ENCODE data around the gene CHST8.

The CHST8 gene

GRCh38 chr19:33618884-33619283, 2.9 kb upstream of the CHST8 start:
- no peak for DNase-seq (ENCODE audit: low spot score)

- DNase-seq (ENCODE audit: low spot score): no peak
Observed at GRCh38 chr19:33620611-33621010, 1.1 kb upstream of the CHST8 start.

GRCh38 chr19:33621065-33621785, 528 bp upstream of the CHST8 start:
- no peak for DNase-seq (ENCODE audit: low spot score)

GRCh38 chr19:33622505-33622808, 704 bp downstream of the CHST8 start:
- no peak for DNase-seq (ENCODE audit: low spot score)

- no peak for DNase-seq (ENCODE audit: low spot score)
Observed at GRCh38 chr19:33622809-33623511, 1.2 kb downstream of the CHST8 start.

GRCh38 chr19:33624586-33624985, 2.8 kb downstream of the CHST8 start:
- no peak for DNase-seq (ENCODE audit: low spot score)

GRCh38 chr19:33627526-33627925, 5.8 kb downstream of the CHST8 start:
- DNase-seq (ENCODE audit: low spot score): no peak

GRCh38 chr19:33627962-33628839, 6.4 kb downstream of the CHST8 start:
- no peak for DNase-seq (ENCODE audit: low spot score)

- no peak for DNase-seq (ENCODE audit: low spot score)
Observed at GRCh38 chr19:33628921-33629825, 7.4 kb downstream of the CHST8 start.

- DNase-seq (ENCODE audit: low spot score): no peak
Observed at GRCh38 chr19:33629826-33630375, 8.1 kb downstream of the CHST8 start.

- DNase-seq (ENCODE audit: low spot score): no peak
Observed at GRCh38 chr19:33630880-33631608, 9.3 kb downstream of the CHST8 start.

GRCh38 chr19:33631609-33631973, 9.8 kb downstream of the CHST8 start:
- no peak for DNase-seq (ENCODE audit: low spot score)

GRCh38 chr19:33634361-33635091, 12.8 kb downstream of the CHST8 start:
- DNase-seq (ENCODE audit: low spot score): no peak

- DNase-seq (ENCODE audit: low spot score): no peak
Observed at GRCh38 chr19:33638167-33639034, 16.6 kb downstream of the CHST8 start.

GRCh38 chr19:33639035-33639681, 17.4 kb downstream of the CHST8 start:
- no peak for DNase-seq (ENCODE audit: low spot score)

- DNase-seq (ENCODE audit: low spot score): no peak
Observed at GRCh38 chr19:33640773-33641172, 19.0 kb downstream of the CHST8 start.

- no peak for DNase-seq (ENCODE audit: low spot score)
Observed at GRCh38 chr19:33641261-33641660, 19.5 kb downstream of the CHST8 start.

GRCh38 chr19:33641956-33642498, 20.3 kb downstream of the CHST8 start:
- no peak for DNase-seq (ENCODE audit: low spot score)
